Heart right ventricle (tissue), 16 donors: Measurements from ENCODE around the gene RPUSD4. TPM values are rescaled to one million over a fixed set of nuclear protein-coding genes. Genes with fewer than 3 reads are reported as not detected.

Experiments used
- ATAC-seq, 8 donors: fragments of 200-7000 bp; cut with Tn5 transposase; one replicate each; pipeline ENCODE4 v1.9.1; 2020; ENCODE audit warnings: mild to moderate bottlenecking in 8 of 8, moderate library complexity in 8 of 8, moderate number of reproducible peaks in 1 of 8
- DNase-seq, 2 donors: peaks; one replicate each; pipeline ENCODE4 v3.0.0-alpha.2; 2020
- H3K27ac ChIP-seq, 10 donors: fragments of 200-600 bp; sonication (generic) in 2 of 10; one replicate each; pipeline versions ENCODE4 v1.5.0 to v1.8.0; 2020 to 2022; ENCODE audit warnings: mild to moderate bottlenecking in 3 of 10
- H3K27me3 ChIP-seq, 7 donors: fragments of 200-600 bp; one replicate each; pipeline ENCODE4 v1.8.0; 2021 to 2022; ENCODE audit warnings: mild to moderate bottlenecking in 2 of 7
- H3K36me3 ChIP-seq, 9 donors: fragments of 200-600 bp; sonication (generic) in 1 of 9; one replicate each; pipeline versions ENCODE4 v1.5.0 to v1.8.0; 2020 to 2022; ENCODE audit warnings: mild to moderate bottlenecking in 2 of 9
- H3K4me1 ChIP-seq, 9 donors: fragments of 200-600 bp; sonication (generic) in 1 of 9; one replicate each; pipeline versions ENCODE4 v1.5.0 to v1.8.0; 2020 to 2022; ENCODE audit warnings: mild to moderate bottlenecking in 4 of 9
- H3K4me3 ChIP-seq, 10 donors: fragments of 200-600 bp; sonication (generic) in 2 of 10; one replicate each; pipeline versions ENCODE4 v1.5.0 to v1.8.0; 2020 to 2022; ENCODE audit warnings: mild to moderate bottlenecking in 7 of 10, moderate library complexity in 2 of 10
- H3K9me3 ChIP-seq, 11 donors: fragments of 200-600 bp in 10 of 11; sonication (generic) in 2 of 11; one replicate each; pipeline versions ENCODE4 v1.5.0 to v1.8.0; 2013 to 2022; ENCODE audit warnings: mild to moderate bottlenecking in 2 of 11, control low read depth in 1 of 11, moderate library complexity in 1 of 11
- WGBS, 2 donors: extraction: QIAGEN DNeasy Blood & Tissue Kit; methylation state at CpG; one replicate each; pipeline ENCODE4 v1.1.7; 2013; ENCODE audit warnings: inconsistent platforms in 1 of 2; 5-methylcytosine and 5-hydroxymethylcytosine counted together
- intact Hi-C, 10 donors: fragments of 100-400 bp; cut with DNase I; formaldehyde crosslinking; loops; one replicate each; pipeline versions ENCODE4 v1.11.1 to v1.14.2; 2022
- long read RNA-seq, 3 donors: library from polyadenylated mRNA; unstranded; transcript quantifications; one replicate each; pipeline ENCODE4 v2.0.0, GENCODE V29; 2020 to 2021
- polyA plus RNA-seq, 2 donors: library from polyadenylated mRNA; stranded (reverse); fragments of 200-250 nt; gene quantifications; one replicate each; pipeline ENCODE4 v1.2.3, GENCODE V29; 2013
- total RNA-seq, 10 donors: library from RNA; stranded (reverse); fragmentation: NEBNext Ultra II Directional in 3 of 10; extraction: Animal tissue kit (Norgen Biotek cat#: 25700) in 3 of 10; gene quantifications; one replicate each; pipeline versions ENCODE4 v1.2.1 to v1.2.4, GENCODE V29; 2021 to 2023
- TF ChIP-seq, protein P1 (sequence below), 9 donors: fragments of 200-600 bp; sonication (generic) in 2 of 9; IDR thresholded peaks; one replicate each; pipeline versions ENCODE4 v1.5.0 to v1.8.0; 2021 to 2022; ENCODE audit warnings: antibody characterized with exemption in 9 of 9, mild to moderate bottlenecking in 5 of 9, moderate library complexity in 1 of 9
- donor health status: Arrhythmogenic right ventricular cardiomyopathy.
- donor health status: ischemic (EF 13 %, LVEDD 7.1; RV severe dilation, severe dysfunction).
- donor health status: healthy with polysubstance abuse.
- donor health status: DM: no; HTN: yes; CAD: no.
- donor health status: DM: no; HTN: no; CAD: no.
- donor health status: ischemic (EF 25% LVEDD 6.9; RV normal size, moderate dysfunction).
- donor health status: ischemic (EF 25% LVEDD 5.7; RV mildly dilated, moderate dysfunction).
- donor health status: healthy.
- donor health status: DM: yes; HTN: yes; CAD: no.
- donor health status: Ischemic cardiomyopathy.
- donor health status: ischemic (EF 35%, LVEDD 5.7; RV mildly dilated, moderate dysfunction).
- donor health status: nonischemic (EF 11% LVEDD 7.7; RV severe dilation, severe dysfunction).
- donor health status: DM: yes; HTN: yes; CAD: no.
- donor health status: PGD.
- donor health status: ischemic (EF 29% LVEDD 5.4; RV normal size, mild dysfunction).
- donor health status: nonischemic (EF 23%, LVEDD 6.1; RV moderate dilation, normal function).

The RPUSD4 gene, protein sequence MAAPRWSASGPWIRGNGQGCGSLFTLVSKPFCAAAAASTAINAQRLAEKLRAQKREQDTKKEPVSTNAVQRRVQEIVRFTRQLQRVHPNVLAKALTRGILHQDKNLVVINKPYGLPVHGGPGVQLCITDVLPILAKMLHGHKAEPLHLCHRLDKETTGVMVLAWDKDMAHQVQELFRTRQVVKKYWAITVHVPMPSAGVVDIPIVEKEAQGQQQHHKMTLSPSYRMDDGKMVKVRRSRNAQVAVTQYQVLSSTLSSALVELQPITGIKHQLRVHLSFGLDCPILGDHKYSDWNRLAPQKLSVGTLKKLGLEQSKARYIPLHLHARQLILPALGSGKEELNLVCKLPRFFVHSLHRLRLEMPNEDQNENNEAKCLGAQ
- total RNA-seq, result 10 to 100 TPM; 34.5 to 70.0 (median 37.4) TPM
- 10 to 100 TPM; 12.8 to 15.2 TPM for polyA plus RNA-seq
- long read RNA-seq, donor 1, transcript RPUSD4-201 (7 exons, 2,512 nt), result major isoform, 107 of 111 reads
- long read RNA-seq, donor 1, partial matches to known transcripts, result 3 of 111 reads
- long read RNA-seq, donor 1, other reads (novel, unspliced or antisense), result 0 of 111 reads
- long read RNA-seq, donor 2, transcript RPUSD4-201 (7 exons, 2,512 nt), result major isoform, 104 of 118 reads
- long read RNA-seq, donor 2, partial matches to known transcripts, result 4 of 118 reads
- long read RNA-seq, donor 2, other reads (novel, unspliced or antisense), result 8 of 118 reads
- long read RNA-seq, donor 3, transcript RPUSD4-201 (7 exons, 2,512 nt), result major isoform, 365 of 468 reads
- long read RNA-seq, donor 3, partial matches to known transcripts, result 31 of 468 reads
- long read RNA-seq, donor 3, other reads (novel, unspliced or antisense), result 69 of 468 reads

DNA sequence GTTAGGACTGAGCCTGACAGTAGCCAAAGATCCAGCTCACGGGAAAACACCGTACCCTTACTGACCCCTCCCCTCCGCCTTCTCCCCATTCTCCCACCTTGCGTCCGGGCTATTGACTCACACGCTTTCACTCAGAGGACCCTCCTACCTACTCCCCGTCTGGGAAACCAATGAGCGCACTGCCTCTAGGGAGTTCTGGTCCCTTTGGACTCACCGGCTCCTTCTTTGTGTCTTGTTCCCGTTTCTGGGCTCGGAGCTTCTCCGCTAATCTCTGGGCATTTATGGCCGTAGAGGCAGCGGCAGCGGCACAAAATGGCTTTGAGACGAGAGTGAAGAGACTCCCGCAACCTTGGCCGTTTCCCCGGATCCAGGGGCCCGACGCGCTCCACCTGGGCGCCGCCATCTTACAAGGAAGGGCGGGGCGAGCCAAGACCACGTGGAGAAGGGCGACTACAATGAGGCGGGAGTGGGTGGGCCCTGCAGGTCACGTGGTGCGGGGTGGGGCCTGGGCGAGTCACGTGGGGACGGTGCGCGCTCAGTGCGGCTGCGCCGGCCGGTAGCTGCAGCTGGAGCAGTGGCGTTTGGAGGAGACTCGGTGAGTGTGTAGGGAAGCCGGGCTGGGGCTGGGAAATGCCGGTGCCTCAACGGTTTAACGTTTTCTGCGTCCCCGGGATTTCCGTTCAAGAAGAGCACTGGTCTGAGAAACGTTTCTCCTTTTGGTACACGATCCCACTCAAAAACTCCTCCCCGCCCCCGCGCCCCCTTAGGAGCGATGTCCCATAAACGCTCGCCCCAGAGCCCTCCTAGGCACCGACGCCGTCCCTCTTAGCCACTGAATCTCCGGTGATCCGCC lies at the start of gene RPUSD4, which contains the start of gene FAM118B:
TSS of gene RPUSD4 (minus strand) at position 415 of the 853 bp plus-strand sequence. CDS start at position 403, 12 bp downstream.
TSS of gene FAM118B (plus strand) at position 547 of the 853 bp plus-strand sequence. CDS start 23,220 bp downstream, outside the sequence.
- no peaks in the 10 kb centered on the region for H3K9me3 ChIP-seq
- intact Hi-C loops, result loop anchor here in 7 of 10 donors (5.0 to 10.0 kb wide), 3 partner anchors 53 to 149 kb away; partner anchors contain the start of genes FOXRED1 (in 7 of the 7), SRPRA (in 7 of the 7) and CDON (in 1 of the 7)
- ATAC-seq (peak; percentile 98 to 100 (median 100)), DNase-seq (peak; percentile 98 to 99)
- WGBS, 2 donors, result 1% methylated on average over 58 to 62 of the region's 62 CpGs
- H3K36me3 ChIP-seq, result peaks cover 0 to 38% (median 13%) of the 10 kb centered on the region in 9 donors
- peak within 1 kb of the TSS in 9 of 10 donors; percentile 9 to 90 (median 79) for H3K27ac ChIP-seq
- peaks cover 4 to 56% (median 42%) of the 10 kb centered on the region in 9 donors for H3K4me1 ChIP-seq
- H3K27me3 ChIP-seq, result no peaks in the 10 kb centered on the region
- peak within 1 kb of the TSS; percentile 79 to 99 (median 92) for H3K4me3 ChIP-seq
- TF ChIP-seq, protein P1, sequence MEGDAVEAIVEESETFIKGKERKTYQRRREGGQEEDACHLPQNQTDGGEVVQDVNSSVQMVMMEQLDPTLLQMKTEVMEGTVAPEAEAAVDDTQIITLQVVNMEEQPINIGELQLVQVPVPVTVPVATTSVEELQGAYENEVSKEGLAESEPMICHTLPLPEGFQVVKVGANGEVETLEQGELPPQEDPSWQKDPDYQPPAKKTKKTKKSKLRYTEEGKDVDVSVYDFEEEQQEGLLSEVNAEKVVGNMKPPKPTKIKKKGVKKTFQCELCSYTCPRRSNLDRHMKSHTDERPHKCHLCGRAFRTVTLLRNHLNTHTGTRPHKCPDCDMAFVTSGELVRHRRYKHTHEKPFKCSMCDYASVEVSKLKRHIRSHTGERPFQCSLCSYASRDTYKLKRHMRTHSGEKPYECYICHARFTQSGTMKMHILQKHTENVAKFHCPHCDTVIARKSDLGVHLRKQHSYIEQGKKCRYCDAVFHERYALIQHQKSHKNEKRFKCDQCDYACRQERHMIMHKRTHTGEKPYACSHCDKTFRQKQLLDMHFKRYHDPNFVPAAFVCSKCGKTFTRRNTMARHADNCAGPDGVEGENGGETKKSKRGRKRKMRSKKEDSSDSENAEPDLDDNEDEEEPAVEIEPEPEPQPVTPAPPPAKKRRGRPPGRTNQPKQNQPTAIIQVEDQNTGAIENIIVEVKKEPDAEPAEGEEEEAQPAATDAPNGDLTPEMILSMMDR (IDR thresholded peaks at IDR 0.05), result peak in 1 of 9 donors; percentile 5

DNA sequence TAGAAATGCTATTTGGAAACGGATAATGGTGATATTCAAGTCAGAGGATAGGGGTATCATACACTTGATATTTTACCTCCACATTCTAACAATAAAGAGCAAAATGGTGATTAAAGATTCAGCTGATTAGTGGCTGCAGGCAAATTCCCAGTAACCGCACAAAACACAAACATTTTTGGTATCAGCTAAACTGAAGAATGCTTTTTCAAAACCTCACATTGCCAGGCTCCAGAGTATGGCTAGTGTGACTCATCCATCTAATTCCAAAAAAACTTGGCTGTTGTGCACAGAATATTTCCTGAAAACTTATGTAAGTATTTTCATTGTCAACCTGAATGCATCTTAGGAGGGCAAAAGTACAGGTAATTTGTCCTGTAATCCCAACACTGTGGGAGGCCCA lies 46.3 kb upstream of the RPUSD4 start:
- Histone ChIP-seq H3K4me3 (no peak overlapping the region), H3K4me1 (peaks cover 0 to 9% (median 0%) of the 10 kb centered on the region in 9 donors), H3K36me3 (peaks cover 0 to 90% (median 28%) of the 10 kb centered on the region in 9 donors), H3K9me3 (no peaks in the 10 kb centered on the region), H3K27me3 (no peaks in the 10 kb centered on the region), H3K27ac (no peak overlapping the region)
- TF ChIP-seq, protein P1 (IDR thresholded peaks at IDR 0.05), result no peak
- intact Hi-C loops, result loop anchor here in 1 of 10 donors (5.0 kb wide), 1 partner anchor 330 kb away; no protein-coding TSS in a partner anchor
- no peak for DNase-seq
- no peak for ATAC-seq
- 95 to 99% methylated on average over 2 of the region's 2 CpGs for WGBS, 2 donors

DNA sequence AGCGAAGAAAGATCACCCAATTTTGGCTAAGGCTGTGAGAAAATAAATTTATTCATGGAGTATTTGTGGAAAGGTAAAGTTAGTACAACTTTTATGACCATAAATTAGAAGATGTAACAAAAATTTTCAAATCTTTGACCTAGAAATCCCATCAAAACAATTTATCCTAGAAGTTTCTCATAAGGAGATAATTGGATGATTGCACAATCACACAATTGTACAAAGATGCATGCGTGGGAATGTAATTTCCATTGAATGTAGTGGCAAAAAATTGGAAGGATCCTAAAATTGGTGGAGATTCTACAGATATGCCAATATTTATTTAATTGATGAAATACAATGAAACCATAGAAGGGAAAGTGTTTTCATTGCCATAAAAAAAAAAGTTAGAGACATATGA lies 45.7 kb upstream of the RPUSD4 start:
- H3K4me1 ChIP-seq, result peaks cover 0 to 9% (median 0%) of the 10 kb centered on the region in 9 donors
- no peaks in the 10 kb centered on the region for H3K27me3 ChIP-seq
- H3K4me3 ChIP-seq, result no peak overlapping the region
- WGBS, 2 donors, result 94 to 95% methylated on average over 2 of the region's 2 CpGs
- DNase-seq (no peak), ATAC-seq (no peak)
- intact Hi-C loops, result loop anchor here in 1 of 10 donors (5.0 kb wide), 1 partner anchor 330 kb away; no protein-coding TSS in a partner anchor
- no peaks in the 10 kb centered on the region for H3K9me3 ChIP-seq
- H3K27ac ChIP-seq, result no peak overlapping the region
- TF ChIP-seq, protein P1 (IDR thresholded peaks at IDR 0.05), result no peak
- H3K36me3 ChIP-seq, result peaks cover 0 to 90% (median 22%) of the 10 kb centered on the region in 9 donors
